ENCODE data around the gene SCFD2.

DNA sequence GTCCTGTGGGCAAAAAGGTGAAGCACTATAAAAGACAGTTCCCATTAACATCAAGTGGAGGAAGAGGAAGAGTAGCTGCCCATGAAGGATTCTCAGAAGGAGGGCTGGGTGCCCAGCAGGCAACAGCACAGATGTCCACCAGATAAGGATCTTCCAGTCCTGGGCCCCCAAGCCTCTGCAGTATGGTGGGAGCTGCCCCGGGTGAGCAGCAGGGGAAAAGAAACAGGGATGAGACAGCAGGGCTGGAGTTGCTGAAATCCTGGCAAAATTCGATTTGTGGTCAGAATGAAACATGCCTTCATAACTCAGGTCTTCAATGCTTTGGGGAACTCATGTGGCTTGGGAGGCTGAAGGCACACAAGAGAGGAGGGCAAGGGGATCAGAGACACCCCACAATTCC lies 409.2 kb downstream of the SCFD2 start:
- TF ChIP-seq POLR2A (IDR thresholded peaks at IDR 0.05; ENCODE audit: low read length) = no peak
- TF ChIP-seq JUN (IDR thresholded peaks at IDR 0.05) = no peak
- no peak for TF ChIP-seq MAZ (IDR thresholded peaks at IDR 0.05; ENCODE audit: borderline replicate concordance, low read depth, low read length)
